HG03108 (cell line): Measurements from ENCODE around the gene ATP9B.

Source experiments
- ATAC-seq: cut with Tn5 transposase; IDR thresholded peaks from one replicate; pipeline ENCODE4 v1.9.1; 2021; ENCODE audit warnings: moderate library complexity; ENCODE audit not compliant: unreplicated experiment

ATP9B gene

GRCh38 chr18:79422783-79423165 is 353.6 kb downstream of the ATP9B start:
- no peak for ATAC-seq

- ATAC-seq, result no peak
Measured at GRCh38 chr18:79423211-79424007, 354.2 kb downstream of the ATP9B start.

GRCh38 chr18:79424008-79424565 is 354.9 kb downstream of the ATP9B start:
- ATAC-seq, result no peak

GRCh38 chr18:79424880-79425568 is 355.8 kb downstream of the ATP9B start:
- no peak for ATAC-seq

- ATAC-seq, result no peak
Measured at GRCh38 chr18:79425569-79425886, 356.3 kb downstream of the ATP9B start.

GRCh38 chr18:79426376-79427300 is 357.4 kb downstream of the ATP9B start:
- ATAC-seq, result no peak

- ATAC-seq, result no peak
Measured at GRCh38 chr18:79427368-79428225, 358.4 kb downstream of the ATP9B start.
